Cardiac muscle cell (in vitro differentiated cells and primary cell): ENCODE data around the gene MTOR. TPM values are rescaled to one million over a fixed set of nuclear protein-coding genes. Genes with fewer than 3 reads are reported as not detected.
"Not testable (repeated sequence)": the region's sequence is repeated elsewhere in the genome, so short reads cannot be mapped to it uniquely, and the experiment has no call there.

Experiments
- DNase-seq, 2 donors: peaks; one replicate each; pipeline versions ENCODE4 v3.0.0 to v3.0.0-alpha.2; 2010 to 2017; ENCODE audit warnings: low read depth in 1 of 2, low spot score in 1 of 2
- H3K27ac ChIP-seq: fragments of 200-600 bp; sonication (generic); 2 replicates; pipeline ENCODE4 v1.5.1; 2016
- H3K27me3 ChIP-seq: fragments of 200-600 bp; sonication (generic); 2 replicates; pipeline ENCODE4 v1.6.0; 2016; ENCODE audit warnings: control low read depth
- H3K36me3 ChIP-seq: fragments of 200-600 bp; sonication (generic); 2 replicates; pipeline ENCODE4 v1.5.1; 2016; ENCODE audit warnings: control low read depth
- H3K4me1 ChIP-seq: fragments of 200-600 bp; sonication (generic); 2 replicates; pipeline ENCODE4 v1.8.1; 2017; ENCODE audit warnings: low read depth, mild to moderate bottlenecking, mixed run types
- H3K4me3 ChIP-seq: fragments of 200-600 bp; sonication (generic); 2 replicates; pipeline ENCODE4 v1.5.1; 2016; ENCODE audit warnings: mild to moderate bottlenecking
- H3K9me3 ChIP-seq: fragments of 200-600 bp; sonication (generic); 2 replicates; pipeline ENCODE4 v1.5.1; 2017; ENCODE audit warnings: low read depth, mild to moderate bottlenecking, control low read depth
- polyA plus RNA-seq: library from polyadenylated mRNA; unstranded; fragments of >200 nt; fragmentation: Nextera tagmentation; extraction: Ambion mirVana; gene quantifications from 2 replicates; pipeline ENCODE4 v1.2.1, GENCODE V29; 2016
- total RNA-seq: library from RNA; depleted of rRNA; stranded (reverse); fragments of >200 nt; gene quantifications from 2 replicates; pipeline ENCODE4 v1.2.3, GENCODE V29; 2016
- TF ChIP-seq, protein P1 (sequence below): IDR thresholded peaks from 2 replicates; pipeline ENCODE4 v1.5.1; 2012; ENCODE audit warnings: low read depth, mild to moderate bottlenecking, low read length

MTOR gene
- total and polyA plus RNA-seq, 2 experiments from 2014 or later: 21.5 to 45.7 TPM

GRCh38 chr1:11279152-11279551 lies 16.8 kb upstream of the MTOR start:
- Histone ChIP-seq H3K27me3 (no peaks in the 10 kb centered on the region), H3K9me3 (no peaks in the 10 kb centered on the region), H3K4me3 (no peak overlapping the region), H3K36me3 (no peaks in the 10 kb centered on the region), H3K27ac (no peak overlapping the region), H3K4me1 (peaks cover 12% of the 10 kb centered on the region)
- TF ChIP-seq, protein P1, sequence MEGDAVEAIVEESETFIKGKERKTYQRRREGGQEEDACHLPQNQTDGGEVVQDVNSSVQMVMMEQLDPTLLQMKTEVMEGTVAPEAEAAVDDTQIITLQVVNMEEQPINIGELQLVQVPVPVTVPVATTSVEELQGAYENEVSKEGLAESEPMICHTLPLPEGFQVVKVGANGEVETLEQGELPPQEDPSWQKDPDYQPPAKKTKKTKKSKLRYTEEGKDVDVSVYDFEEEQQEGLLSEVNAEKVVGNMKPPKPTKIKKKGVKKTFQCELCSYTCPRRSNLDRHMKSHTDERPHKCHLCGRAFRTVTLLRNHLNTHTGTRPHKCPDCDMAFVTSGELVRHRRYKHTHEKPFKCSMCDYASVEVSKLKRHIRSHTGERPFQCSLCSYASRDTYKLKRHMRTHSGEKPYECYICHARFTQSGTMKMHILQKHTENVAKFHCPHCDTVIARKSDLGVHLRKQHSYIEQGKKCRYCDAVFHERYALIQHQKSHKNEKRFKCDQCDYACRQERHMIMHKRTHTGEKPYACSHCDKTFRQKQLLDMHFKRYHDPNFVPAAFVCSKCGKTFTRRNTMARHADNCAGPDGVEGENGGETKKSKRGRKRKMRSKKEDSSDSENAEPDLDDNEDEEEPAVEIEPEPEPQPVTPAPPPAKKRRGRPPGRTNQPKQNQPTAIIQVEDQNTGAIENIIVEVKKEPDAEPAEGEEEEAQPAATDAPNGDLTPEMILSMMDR: no peak
- no peak for DNase-seq

DNA sequence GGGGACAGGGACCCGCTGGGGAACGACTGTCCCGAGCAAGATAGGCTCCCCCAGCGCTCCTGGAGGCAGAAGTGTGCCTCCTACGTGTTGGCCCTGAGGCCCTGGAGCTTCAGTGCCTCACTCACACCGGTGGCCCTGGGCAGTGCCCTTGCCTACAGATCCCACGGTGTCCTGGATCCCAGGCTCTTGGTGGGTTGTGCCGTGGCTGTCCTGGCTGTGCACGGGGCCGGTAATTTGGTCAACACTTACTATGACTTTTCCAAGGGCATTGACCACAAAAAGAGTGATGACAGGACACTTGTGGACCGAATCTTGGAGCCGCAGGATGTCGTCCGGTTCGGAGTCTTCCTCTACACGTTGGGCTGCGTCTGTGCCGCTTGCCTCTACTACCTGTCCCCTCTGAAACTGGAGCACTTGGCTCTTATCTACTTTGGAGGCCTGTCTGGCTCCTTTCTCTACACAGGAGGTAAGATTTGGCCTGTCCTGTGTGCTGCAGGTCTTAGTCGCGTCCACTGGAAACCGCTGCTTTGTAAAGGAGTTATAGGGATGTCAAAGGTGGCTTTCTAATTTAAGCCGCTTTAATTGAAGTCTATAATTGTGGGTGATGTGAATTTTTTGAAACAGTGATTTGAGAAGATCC lies 11.4 kb upstream of the MTOR start:
- Histone ChIP-seq H3K9me3 (no peaks in the 10 kb centered on the region), H3K4me1 (peaks cover 14% of the 10 kb centered on the region), H3K36me3 (no peaks in the 10 kb centered on the region), H3K27me3 (no peaks in the 10 kb centered on the region), H3K4me3 (peak overlapping the region; percentile 93), H3K27ac (peak overlapping the region; percentile 98)
- DNase-seq: peak in 1 of 2 donors; percentile 28
- TF ChIP-seq, protein P1: no peak

- no peaks in the 10 kb centered on the region for H3K36me3 ChIP-seq
- TF ChIP-seq, protein P1: peak; percentile 18
- H3K27me3 ChIP-seq: no peaks in the 10 kb centered on the region
- peaks cover 14% of the 10 kb centered on the region for H3K4me1 ChIP-seq
- H3K27ac ChIP-seq: peak within 1 kb of the TSS; percentile 98
- no peaks in the 10 kb centered on the region for H3K9me3 ChIP-seq
- DNase-seq: peak; percentile 93
- peak within 1 kb of the TSS; percentile 93 for H3K4me3 ChIP-seq
These were observed 10.7 kb upstream of the MTOR start, which contains the start of gene UBIAD1 for GRCh38 chr1:11272832-11273594. Gene UBIAD1, plus strand, starts transcription at chr1:11273198. Its CDS starts 334 bp downstream, at chr1:11273532.

DNA sequence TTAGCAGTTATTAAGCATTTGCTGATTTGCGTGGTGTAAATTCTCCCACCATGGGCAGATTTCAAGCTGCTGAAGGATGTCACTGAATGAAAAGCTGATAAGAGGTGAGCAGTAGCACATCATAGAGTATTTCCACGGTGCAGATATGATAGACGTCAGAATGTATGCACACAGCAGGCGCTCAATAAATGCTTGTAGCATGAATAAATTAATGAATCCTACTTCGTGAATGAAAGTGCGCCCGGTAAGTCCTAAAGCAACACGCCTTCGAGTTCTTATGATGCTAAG lies 10.1 kb upstream of the MTOR start:
- DNase-seq: no peak
- peaks cover 14% of the 10 kb centered on the region for H3K4me1 ChIP-seq
- no peaks in the 10 kb centered on the region for H3K27me3 ChIP-seq
- H3K27ac ChIP-seq: no peak overlapping the region
- no peaks in the 10 kb centered on the region for H3K36me3 ChIP-seq
- H3K4me3 ChIP-seq: no peak overlapping the region
- H3K9me3 ChIP-seq: no peaks in the 10 kb centered on the region
- TF ChIP-seq, protein P1: no peak

DNA sequence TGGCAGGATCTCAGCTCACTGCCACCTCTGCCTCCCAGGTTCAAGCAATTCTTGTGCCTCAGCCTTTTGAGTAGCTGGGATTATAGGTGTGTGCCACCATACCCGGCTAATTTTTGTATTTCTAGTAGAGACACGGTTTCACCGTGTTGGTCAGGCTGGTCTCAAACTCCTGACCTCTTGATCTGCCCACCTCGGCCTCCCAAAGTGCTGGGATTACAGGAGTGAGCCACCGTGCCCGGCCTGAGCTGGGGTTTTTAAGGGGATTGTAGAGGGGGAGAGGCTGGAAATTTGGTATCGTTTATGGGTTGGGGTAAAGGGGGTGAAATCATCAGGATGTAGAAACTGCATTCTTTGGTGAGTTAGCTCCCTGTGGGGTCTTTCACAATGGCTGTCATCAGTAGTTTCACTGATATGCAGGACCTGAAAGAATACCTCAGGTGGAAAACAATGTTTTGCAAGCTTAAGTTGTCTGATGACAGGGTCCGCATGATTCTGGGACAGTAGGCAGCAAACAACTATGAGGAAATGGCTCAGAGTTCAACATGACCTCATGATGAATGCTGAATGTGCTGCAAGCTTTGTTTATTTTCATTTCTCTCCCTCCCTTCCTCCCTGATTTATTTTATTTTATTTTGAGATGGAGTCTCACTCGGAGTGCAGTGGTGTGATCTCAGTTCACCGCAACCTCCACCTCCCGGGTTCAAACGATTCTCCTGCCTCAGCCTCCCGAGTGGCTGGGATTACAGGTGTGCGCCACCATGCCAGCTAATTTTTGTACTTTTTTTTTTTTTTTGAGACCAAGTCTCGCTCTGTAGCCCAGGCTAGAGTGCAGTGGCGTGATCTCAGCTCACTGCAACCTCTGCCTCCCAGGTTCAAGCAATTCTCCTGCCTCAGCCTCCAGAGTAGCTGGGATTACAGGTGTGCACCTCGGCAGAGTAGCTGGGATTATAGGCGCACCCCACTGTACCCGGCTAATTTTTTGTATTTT lies 5.3 kb upstream of the MTOR start:
- H3K27ac ChIP-seq, H3K9me3 ChIP-seq, H3K27me3 ChIP-seq, H3K4me1 ChIP-seq, H3K36me3 ChIP-seq, H3K4me3 ChIP-seq: not testable (repeated sequence)
- DNase-seq: peak in 1 of 2 donors; percentile 47
